Measurements from ENCODE around the gene NPL.

- TF ChIP-seq, protein P1, sequence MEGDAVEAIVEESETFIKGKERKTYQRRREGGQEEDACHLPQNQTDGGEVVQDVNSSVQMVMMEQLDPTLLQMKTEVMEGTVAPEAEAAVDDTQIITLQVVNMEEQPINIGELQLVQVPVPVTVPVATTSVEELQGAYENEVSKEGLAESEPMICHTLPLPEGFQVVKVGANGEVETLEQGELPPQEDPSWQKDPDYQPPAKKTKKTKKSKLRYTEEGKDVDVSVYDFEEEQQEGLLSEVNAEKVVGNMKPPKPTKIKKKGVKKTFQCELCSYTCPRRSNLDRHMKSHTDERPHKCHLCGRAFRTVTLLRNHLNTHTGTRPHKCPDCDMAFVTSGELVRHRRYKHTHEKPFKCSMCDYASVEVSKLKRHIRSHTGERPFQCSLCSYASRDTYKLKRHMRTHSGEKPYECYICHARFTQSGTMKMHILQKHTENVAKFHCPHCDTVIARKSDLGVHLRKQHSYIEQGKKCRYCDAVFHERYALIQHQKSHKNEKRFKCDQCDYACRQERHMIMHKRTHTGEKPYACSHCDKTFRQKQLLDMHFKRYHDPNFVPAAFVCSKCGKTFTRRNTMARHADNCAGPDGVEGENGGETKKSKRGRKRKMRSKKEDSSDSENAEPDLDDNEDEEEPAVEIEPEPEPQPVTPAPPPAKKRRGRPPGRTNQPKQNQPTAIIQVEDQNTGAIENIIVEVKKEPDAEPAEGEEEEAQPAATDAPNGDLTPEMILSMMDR (IDR thresholded peaks at IDR 0.05): no peak
- no peak for TF ChIP-seq POLR2A (IDR thresholded peaks at IDR 0.05)
Observed at GRCh38 chr1:182783068-182783467, 6.5 kb upstream of the NPL start.
